ENCODE measurements around the gene CLEC16A.

Gene CLEC16A

GRCh38 chr16:10968498-10968897, 24.1 kb downstream of the CLEC16A start:
- DNase-seq (ENCODE audit: low read depth in 1 of 2, low spot score in 1 of 2): no peak
- TF ChIP-seq JUND (IDR thresholded peaks at IDR 0.05; ENCODE audit: low read depth): no peak
- in situ Hi-C loops (cut with HindIII; ENCODE audit: low pct_unique_long_range_greater_than_20kb, low sequenced_read_pairs): no loop called here

- in situ Hi-C loops (cut with HindIII; ENCODE audit: low pct_unique_long_range_greater_than_20kb, low sequenced_read_pairs): no loop called here
Observed at GRCh38 chr16:10969615-10970014, 25.3 kb downstream of the CLEC16A start.

GRCh38 chr16:10970065-10970464, 25.7 kb downstream of the CLEC16A start:
- no peak for TF ChIP-seq JUND (IDR thresholded peaks at IDR 0.05; ENCODE audit: low read depth)
- DNase-seq (ENCODE audit: low read depth in 1 of 2, low spot score in 1 of 2): no peak
- in situ Hi-C loops (cut with HindIII; ENCODE audit: low pct_unique_long_range_greater_than_20kb, low sequenced_read_pairs): no loop called here

More at GRCh38 chr16:10969615-10970014, 25.3 kb downstream of the CLEC16A start:
- DNase-seq (ENCODE audit: low read depth in 1 of 2, low spot score in 1 of 2): no peak
- TF ChIP-seq JUND (IDR thresholded peaks at IDR 0.05; ENCODE audit: low read depth): no peak

- in situ Hi-C loops (cut with HindIII; ENCODE audit: low pct_unique_long_range_greater_than_20kb, low sequenced_read_pairs): no loop called here
Observed at GRCh38 chr16:10971560-10971961, 27.2 kb downstream of the CLEC16A start.

GRCh38 chr16:10972108-10972818, 27.9 kb downstream of the CLEC16A start:
- no peak for TF ChIP-seq JUND (IDR thresholded peaks at IDR 0.05; ENCODE audit: low read depth)
- DNase-seq (ENCODE audit: low read depth in 1 of 2, low spot score in 1 of 2): no peak
- in situ Hi-C loops (cut with HindIII; ENCODE audit: low pct_unique_long_range_greater_than_20kb, low sequenced_read_pairs): no loop called here

More at GRCh38 chr16:10971560-10971961, 27.2 kb downstream of the CLEC16A start:
- TF ChIP-seq JUND (IDR thresholded peaks at IDR 0.05; ENCODE audit: low read depth): no peak
- DNase-seq (ENCODE audit: low read depth in 1 of 2, low spot score in 1 of 2): peak; percentile 34 to 78

- no peak for DNase-seq (ENCODE audit: low read depth in 1 of 2, low spot score in 1 of 2)
- in situ Hi-C loops (cut with HindIII; ENCODE audit: low pct_unique_long_range_greater_than_20kb, low sequenced_read_pairs): no loop called here
- TF ChIP-seq JUND (IDR thresholded peaks at IDR 0.05; ENCODE audit: low read depth): no peak
Observed at GRCh38 chr16:10972819-10973464, 28.6 kb downstream of the CLEC16A start.

- TF ChIP-seq JUND (IDR thresholded peaks at IDR 0.05; ENCODE audit: low read depth): no peak
- in situ Hi-C loops (cut with HindIII; ENCODE audit: low pct_unique_long_range_greater_than_20kb, low sequenced_read_pairs): no loop called here
- no peak for DNase-seq (ENCODE audit: low read depth in 1 of 2, low spot score in 1 of 2)
Observed at GRCh38 chr16:10976634-10977033, 32.3 kb downstream of the CLEC16A start.

GRCh38 chr16:10978124-10978523, 33.8 kb downstream of the CLEC16A start:
- no peak for DNase-seq (ENCODE audit: low read depth in 1 of 2, low spot score in 1 of 2)
- no peak for TF ChIP-seq JUND (IDR thresholded peaks at IDR 0.05; ENCODE audit: low read depth)
- in situ Hi-C loops (cut with HindIII; ENCODE audit: low pct_unique_long_range_greater_than_20kb, low sequenced_read_pairs): no loop called here

GRCh38 chr16:10978871-10979446, 34.6 kb downstream of the CLEC16A start:
- no peak for TF ChIP-seq JUND (IDR thresholded peaks at IDR 0.05; ENCODE audit: low read depth)
- in situ Hi-C loops (cut with HindIII; ENCODE audit: low pct_unique_long_range_greater_than_20kb, low sequenced_read_pairs): no loop called here
- DNase-seq (ENCODE audit: low read depth in 1 of 2, low spot score in 1 of 2): no peak

- peak in 1 of 2 experiments; percentile 69 for DNase-seq (ENCODE audit: low read depth in 1 of 2, low spot score in 1 of 2)
- TF ChIP-seq JUND (IDR thresholded peaks at IDR 0.05; ENCODE audit: low read depth): no peak
- in situ Hi-C loops (cut with HindIII; ENCODE audit: low pct_unique_long_range_greater_than_20kb, low sequenced_read_pairs): no loop called here
Observed at GRCh38 chr16:10979717-10980601, 35.6 kb downstream of the CLEC16A start.

- DNase-seq (ENCODE audit: low read depth in 1 of 2, low spot score in 1 of 2): no peak
Observed at GRCh38 chr16:10980813-10981212, 36.4 kb downstream of the CLEC16A start.

GRCh38 chr16:10981697-10982216, 37.4 kb downstream of the CLEC16A start:
- peak in 1 of 2 experiments; percentile 60 for DNase-seq (ENCODE audit: low read depth in 1 of 2, low spot score in 1 of 2)
- in situ Hi-C loops (cut with HindIII; ENCODE audit: low pct_unique_long_range_greater_than_20kb, low sequenced_read_pairs): no loop called here
- TF ChIP-seq JUND (IDR thresholded peaks at IDR 0.05; ENCODE audit: low read depth): no peak

More at GRCh38 chr16:10980813-10981212, 36.4 kb downstream of the CLEC16A start:
- no peak for TF ChIP-seq JUND (IDR thresholded peaks at IDR 0.05; ENCODE audit: low read depth)
- in situ Hi-C loops (cut with HindIII; ENCODE audit: low pct_unique_long_range_greater_than_20kb, low sequenced_read_pairs): no loop called here
